Stimulated activated CD4-positive, alpha-beta T cell treated with anti-CD3 and anti-CD28 coated beads, TNF-alpha, amount 100 ng/mL, for 4 hours (primary cell): ENCODE measurements around the gene MMP17.
"Not testable (repeated sequence)": the region's sequence is repeated elsewhere in the genome, so short reads cannot be mapped to it uniquely, and the experiment has no call there.

Experiments
- DNase-seq, 3 experiments: peaks; one replicate each; pipeline ENCODE4 v3.0.0-alpha.2; 2020; ENCODE audit warnings: low read depth in 3 of 3

The MMP17 gene

DNA sequence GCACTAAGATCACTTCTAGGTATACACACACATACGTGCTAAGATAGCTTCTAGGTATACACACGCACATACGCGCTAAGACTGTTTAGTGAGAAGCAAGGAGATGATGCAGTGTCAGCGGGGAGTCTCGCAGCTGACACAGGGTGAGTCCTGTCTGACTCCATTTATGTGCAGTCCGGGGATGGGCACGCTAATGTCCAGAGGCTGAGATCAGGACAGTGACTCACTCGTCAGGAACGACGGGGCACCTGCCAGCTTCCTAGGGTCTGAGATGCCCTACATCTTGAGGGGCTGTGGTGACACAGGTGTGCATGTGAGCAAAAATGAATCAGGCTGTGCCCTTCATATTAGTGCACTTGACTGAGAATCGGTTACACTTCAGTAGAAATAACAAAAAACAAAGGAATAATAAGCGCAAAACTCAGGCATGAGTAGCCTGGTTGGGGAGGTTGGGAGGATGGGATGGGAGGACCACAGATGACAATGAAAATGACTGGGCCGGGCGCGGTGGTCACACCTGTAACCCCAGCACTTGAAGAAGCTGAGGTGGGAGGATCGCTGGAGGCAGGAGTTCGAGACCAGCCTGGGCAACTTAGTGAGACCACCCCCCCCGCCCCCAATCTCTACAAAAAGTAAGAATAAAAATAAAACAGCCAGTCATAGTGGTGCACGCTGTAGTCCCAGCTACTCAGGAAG is 37.1 kb downstream of the MMP17 start:
- DNase-seq = no peak

GRCh38 chr12:131867471-131867870 is 39.3 kb downstream of the MMP17 start:
- DNase-seq = no peak

GRCh38 chr12:131867891-131868675 is 39.9 kb downstream of the MMP17 start:
- DNase-seq = no peak

- no peak for DNase-seq
Observed at GRCh38 chr12:131869871-131870418, 41.8 kb downstream of the MMP17 start.

GRCh38 chr12:131871677-131872076 is 43.5 kb downstream of the MMP17 start:
- no peak for DNase-seq

DNA sequence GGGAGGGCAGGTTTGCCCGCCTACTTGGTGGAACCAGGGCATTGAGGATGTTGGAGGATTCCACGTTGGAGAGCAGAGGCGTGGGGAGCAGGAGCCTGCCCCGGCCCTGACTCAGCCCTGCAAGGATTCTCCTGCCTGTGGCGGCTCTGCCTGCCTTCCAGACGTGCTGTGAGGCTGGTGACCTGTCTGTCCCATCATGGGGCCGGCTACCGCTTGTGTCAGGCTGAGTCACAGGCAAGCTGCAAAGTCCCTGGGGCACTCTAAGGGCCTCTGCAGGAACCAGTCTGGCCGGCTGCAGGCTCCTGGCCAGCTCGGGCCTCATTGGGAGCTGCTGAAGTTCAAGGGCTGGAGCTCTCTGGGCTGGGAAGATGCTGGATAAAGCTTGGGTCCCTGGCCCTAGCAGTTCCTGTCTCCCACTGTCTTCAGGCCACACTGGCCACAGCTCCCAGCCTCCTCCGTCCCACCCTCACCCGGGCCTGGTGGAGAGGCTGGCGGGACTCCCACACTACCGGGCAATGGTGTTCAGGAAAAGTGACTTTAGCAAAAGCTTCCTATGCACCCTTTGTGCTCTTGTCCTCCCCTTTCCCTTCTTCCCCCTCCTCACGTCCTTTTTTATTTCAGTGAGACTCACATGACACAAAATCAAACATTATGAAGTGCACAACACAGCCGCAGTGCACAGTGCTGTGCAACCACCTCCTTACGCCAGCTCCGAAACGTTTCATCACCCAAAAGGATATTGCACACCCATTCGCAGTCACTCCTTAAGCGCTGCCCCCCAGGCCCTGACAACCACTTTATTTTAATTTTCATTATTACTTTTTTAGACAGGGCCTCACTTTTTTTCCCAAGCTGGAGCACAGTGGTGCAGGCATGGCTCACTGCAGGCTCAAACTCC is 44.2 kb downstream of the MMP17 start:
- no peak for DNase-seq

GRCh38 chr12:131873293-131873692 is 45.1 kb downstream of the MMP17 start:
- DNase-seq = no peak

DNA sequence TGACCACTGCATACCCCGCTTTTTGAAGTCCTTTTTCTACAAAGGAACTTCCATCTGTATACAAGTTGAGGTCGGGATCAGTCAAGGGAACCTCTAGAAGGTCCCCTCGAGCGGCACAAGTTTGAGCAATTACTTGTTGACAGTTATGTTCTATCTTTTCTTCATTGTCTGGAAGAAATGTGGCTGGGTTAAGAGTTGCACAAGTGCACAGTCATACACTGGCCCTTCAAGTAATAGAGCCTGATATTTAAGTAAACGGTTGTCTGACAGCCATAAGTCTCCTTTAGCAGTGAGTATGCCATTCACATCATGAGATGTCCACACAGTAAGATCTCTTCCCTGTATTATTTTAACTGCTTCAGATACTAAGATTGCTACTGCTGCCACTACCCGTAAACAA is 46.8 kb downstream of the MMP17 start:
- not testable (repeated sequence) for DNase-seq

DNA sequence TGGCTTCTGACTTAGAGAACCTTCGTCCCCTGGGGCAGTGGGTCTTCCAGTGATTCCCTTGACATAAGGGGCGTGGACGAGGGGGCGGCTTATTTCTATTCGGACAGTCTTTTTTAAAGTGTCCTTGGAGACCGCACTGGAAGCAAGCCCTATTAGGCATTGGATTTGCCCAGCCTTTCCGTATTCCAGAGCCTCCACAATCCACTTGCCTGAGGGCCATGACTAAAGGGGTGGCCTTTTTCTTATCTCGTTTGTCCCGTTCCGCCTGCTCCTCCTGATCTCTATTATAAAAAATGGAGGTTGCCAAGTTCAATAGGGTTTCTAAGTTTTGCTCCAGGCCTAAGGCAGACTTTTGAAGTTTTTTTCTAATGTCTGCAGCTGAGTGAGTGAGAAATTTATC is 49.0 kb downstream of the MMP17 start:
- DNase-seq = not testable (repeated sequence)

DNA sequence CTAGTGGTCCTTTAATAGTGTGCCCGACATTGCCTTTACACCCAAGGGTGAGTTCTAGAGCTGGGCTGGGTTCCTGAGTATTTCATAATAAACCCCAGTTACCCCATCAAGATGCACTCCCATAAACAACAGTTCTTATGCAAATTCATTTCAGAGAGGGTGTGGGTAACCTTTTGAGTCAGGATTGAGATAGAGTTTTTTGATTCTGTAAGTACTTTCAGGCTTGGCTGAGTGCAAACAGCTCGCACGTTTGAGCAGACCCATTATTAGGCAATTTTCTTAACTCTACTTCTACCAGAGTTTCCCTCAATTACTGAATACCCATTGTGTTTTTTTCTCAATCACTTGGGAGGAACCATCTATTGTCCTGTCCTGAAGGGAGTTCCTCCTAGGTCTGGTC is 50.2 kb downstream of the MMP17 start:
- DNase-seq = not testable (repeated sequence)

GRCh38 chr12:131882804-131883520 is 54.8 kb downstream of the MMP17 start:
- no peak for DNase-seq

DNA sequence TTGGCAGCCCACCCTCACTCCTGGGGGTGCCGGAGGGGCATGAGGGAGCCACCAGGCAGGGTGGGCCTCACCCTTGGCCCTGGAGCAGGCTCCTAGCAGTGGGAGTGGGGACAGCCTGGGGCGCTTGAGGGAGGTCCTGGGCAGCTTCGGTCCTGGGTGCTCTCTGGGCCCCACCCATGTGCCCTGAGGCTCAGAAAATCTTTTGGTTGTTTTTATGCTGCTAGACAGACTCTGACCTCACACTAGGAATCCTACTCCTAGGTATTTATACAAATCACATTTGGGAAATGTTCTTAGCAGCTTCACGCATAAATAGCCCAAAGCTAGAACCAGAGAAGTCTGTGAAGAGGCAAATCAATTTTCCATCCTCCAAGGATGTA is 55.3 kb downstream of the MMP17 start:
- DNase-seq = no peak

- DNase-seq = not testable (repeated sequence)
Observed at GRCh38 chr12:131885076-131885475, 56.9 kb downstream of the MMP17 start.

- DNase-seq = no peak
Observed at GRCh38 chr12:131885543-131886057, 57.4 kb downstream of the MMP17 start.

DNA sequence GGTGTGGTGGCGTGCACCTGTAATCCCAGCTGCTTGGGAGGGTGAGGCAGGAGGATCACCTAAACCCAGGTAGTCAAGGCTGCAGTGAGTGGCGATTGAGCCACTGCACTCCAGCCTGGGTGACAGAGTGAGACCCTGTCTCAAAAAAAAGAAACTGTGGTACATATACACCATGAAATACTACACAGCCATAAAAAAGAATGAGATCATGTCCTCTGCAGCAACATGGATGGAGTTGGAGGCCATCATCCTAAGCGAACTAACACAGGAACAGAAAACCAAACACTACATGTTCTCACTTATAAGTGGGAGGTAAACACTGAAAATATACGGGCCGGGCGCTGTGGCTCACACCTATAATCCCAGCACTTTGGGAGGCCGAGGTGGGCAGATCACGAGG is 63.5 kb downstream of the MMP17 start:
- not testable (repeated sequence) for DNase-seq

GRCh38 chr12:131892711-131893604 is 64.8 kb downstream of the MMP17 start:
- DNase-seq = no peak

DNA sequence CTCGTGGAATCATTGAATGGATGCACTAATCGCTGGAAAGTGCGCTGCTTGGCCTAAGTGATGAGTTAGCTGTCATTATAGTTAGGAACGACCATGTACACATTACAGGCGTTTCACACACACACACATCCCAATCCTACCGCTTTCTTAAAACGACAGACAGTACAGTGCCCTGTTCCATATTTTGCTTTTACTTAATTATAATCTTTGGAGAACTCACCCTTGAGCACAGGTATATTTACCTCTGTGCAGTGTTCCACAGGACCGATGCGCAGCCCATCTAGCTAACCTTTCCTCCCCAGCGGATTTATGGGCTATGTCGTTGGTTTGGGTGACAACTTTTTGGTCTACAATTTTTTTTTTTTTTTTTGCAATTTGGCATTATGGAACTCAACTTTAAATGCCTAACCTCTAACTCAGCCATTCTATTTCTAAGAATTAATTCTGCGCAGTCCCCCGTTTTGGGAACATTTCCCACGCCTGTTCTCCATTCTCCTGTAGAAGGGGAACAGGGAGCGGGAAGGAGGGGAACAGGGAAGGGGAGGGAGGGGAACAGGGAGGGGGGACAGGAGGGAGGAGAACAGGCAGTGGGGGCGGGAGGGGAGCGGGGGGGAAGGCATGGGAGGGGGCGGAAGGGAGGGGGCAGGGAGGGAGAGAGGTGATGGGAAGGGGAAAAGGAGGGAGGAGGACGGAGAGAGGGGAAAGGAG is 65.6 kb downstream of the MMP17 start:
- DNase-seq = no peak

- DNase-seq = peak; percentile 86 to 95 (median 89)
Observed at GRCh38 chr12:131894313-131894860, 66.2 kb downstream of the MMP17 start, which contains the start of gene ULK1. Gene ULK1, plus strand, starts transcription at chr12:131894622. Its CDS starts 380 bp downstream, at chr12:131895002.
